IPS-11a (cell line): ENCODE measurements around the gene TTBK2.

Source experiments
- H3K4me3 ChIP-seq: one replicate; pipeline ENCODE4 v1.5.1; 2013; ENCODE audit warnings: low read depth, low read length, control low read depth

The TTBK2 gene

GRCh38 chr15:42695527-42696071, 225.0 kb downstream of the TTBK2 start:
- no peak overlapping the region for H3K4me3 ChIP-seq

GRCh38 chr15:42694398-42694797, 226.2 kb downstream of the TTBK2 start:
- H3K4me3 ChIP-seq, result no peak overlapping the region

GRCh38 chr15:42693942-42694341, 226.6 kb downstream of the TTBK2 start:
- H3K4me3 ChIP-seq, result no peak overlapping the region

GRCh38 chr15:42693496-42693895, 227.1 kb downstream of the TTBK2 start:
- H3K4me3 ChIP-seq, result no peak overlapping the region

- H3K4me3 ChIP-seq, result no peak overlapping the region
These were observed 227.6 kb downstream of the TTBK2 start for GRCh38 chr15:42692997-42693396.

GRCh38 chr15:42692536-42692935, 228.0 kb downstream of the TTBK2 start:
- no peak overlapping the region for H3K4me3 ChIP-seq

GRCh38 chr15:42691770-42692169, 228.8 kb downstream of the TTBK2 start:
- no peak overlapping the region for H3K4me3 ChIP-seq

GRCh38 chr15:42691308-42691707, 229.3 kb downstream of the TTBK2 start:
- H3K4me3 ChIP-seq, result no peak overlapping the region
